ENCODE measurements around the gene PARP12. TPM values are rescaled to one million over a fixed set of nuclear protein-coding genes. Genes with fewer than 3 reads are reported as not detected.

PARP12 gene
- total and polyA plus RNA-seq, 8 donors, result 10.8 to 34.8 (median 22.3) TPM

DNA sequence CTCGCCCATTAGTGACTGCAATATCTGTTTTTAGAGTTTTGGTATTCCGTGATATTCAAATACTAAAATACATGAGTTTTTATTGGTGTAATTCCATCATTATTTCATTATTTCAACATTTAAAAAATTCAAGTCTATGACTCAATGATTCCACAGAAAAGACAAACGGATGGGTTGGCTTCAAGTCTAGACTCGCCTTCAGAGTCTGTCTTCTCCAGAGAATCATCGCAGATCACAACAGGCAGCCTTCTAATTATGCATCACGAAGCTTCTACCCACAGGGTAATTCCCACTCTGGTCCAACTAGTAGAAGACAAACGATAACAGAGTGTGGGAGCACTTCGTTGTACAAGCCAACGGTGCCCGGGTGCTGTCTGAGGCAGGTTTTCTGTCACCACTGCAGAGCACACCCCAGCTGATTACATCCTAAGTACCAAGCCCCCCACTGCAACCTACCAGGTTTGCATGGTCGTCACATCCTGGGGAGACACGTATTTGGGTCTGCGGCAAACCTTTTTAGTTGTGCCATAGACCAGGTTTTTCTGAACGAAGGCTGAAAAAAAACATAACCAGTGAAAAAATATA, 28.9 kb downstream of the PARP12 start:
- WGBS, 2 donors, result 96% methylated on average over 14 of the region's 14 CpGs
- Histone ChIP-seq H3K27me3 (no peaks in the 10 kb centered on the region), H3K4me3 (no peak overlapping the region), H3K9me3 (no peaks in the 10 kb centered on the region), H3K36me3 (peaks cover 0 to 18% (median 0%) of the 10 kb centered on the region in 3 donors), H3K27ac (no peak overlapping the region), H3K4me1 (no peaks in the 10 kb centered on the region)
- intact Hi-C loops (cut with DNase I), result no loop called here
- TF ChIP-seq CTCF (IDR thresholded peaks at IDR 0.05), result no peak
- FAIRE-seq (no peak), DNase-seq (no peak), ATAC-seq (no peak)

DNA sequence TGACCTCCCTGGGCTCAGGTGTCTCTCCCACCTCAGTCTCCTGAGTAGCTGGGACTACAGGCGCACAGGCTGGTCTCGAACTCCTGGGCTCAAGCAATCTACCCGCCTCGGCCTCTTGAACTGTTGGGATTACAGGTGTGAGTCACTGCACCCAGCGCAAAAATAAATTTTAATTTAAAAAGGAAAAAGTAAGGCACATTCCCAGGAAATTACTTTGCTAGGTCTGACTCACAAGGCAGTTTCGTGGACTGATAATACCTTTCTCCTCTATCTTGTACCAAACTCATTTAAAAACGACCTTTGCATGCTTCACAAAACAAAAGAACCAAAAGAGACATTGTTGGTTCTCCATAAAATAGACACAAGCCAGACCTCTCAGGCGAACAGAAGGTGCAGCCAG, 29.7 kb downstream of the PARP12 start:
- Histone ChIP-seq H3K27ac (no peak overlapping the region), H3K36me3 (peaks cover 0 to 17% (median 0%) of the 10 kb centered on the region in 3 donors), H3K4me3 (no peak overlapping the region), H3K9me3 (no peaks in the 10 kb centered on the region), H3K4me1 (no peaks in the 10 kb centered on the region), H3K27me3 (no peaks in the 10 kb centered on the region)
- FAIRE-seq, result no peak
- intact Hi-C loops (cut with DNase I), result no loop called here
- no peak for TF ChIP-seq CTCF (IDR thresholded peaks at IDR 0.05)
- 89 to 92% methylated on average over 8 of the region's 8 CpGs for WGBS, 2 donors
- ATAC-seq, result no peak
- DNase-seq, result no peak

GRCh38 chr7:140031364-140031763, 31.4 kb downstream of the PARP12 start:
- no peak for DNase-seq
- no peak overlapping the region for H3K27ac ChIP-seq

DNA sequence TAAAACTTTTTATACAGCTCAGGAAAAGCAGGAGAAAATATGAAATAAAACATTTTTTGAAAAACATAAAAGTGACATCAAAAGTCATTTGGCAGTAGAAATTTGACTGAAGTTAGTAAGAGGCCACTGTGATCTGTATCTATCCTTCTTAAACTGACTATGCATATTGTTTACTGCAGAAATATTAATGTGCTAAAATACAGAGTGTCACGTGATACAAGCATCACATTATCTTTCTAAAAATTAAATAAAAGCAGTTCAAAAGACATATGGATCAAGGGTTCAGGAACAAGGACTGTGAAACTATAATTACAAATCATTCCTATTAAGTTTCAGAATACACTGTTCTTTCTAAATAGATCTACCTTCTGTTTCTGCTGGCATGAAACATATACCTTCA, 33.7 kb downstream of the PARP12 start:
- Histone ChIP-seq H3K4me3 (no peak overlapping the region), H3K4me1 (no peaks in the 10 kb centered on the region), H3K36me3 (peaks cover 0 to 20% (median 0%) of the 10 kb centered on the region in 3 donors), H3K9me3 (no peaks in the 10 kb centered on the region), H3K27ac (no peak overlapping the region), H3K27me3 (no peaks in the 10 kb centered on the region)
- TF ChIP-seq CTCF (IDR thresholded peaks at IDR 0.05), result no peak
- intact Hi-C loops (cut with DNase I), result no loop called here
- ATAC-seq (no peak), FAIRE-seq (no peak), DNase-seq (no peak)
- WGBS, 2 donors, result 81 to 85% methylated on average over 1 of the region's 1 CpG

More at GRCh38 chr7:140031364-140031763, 31.4 kb downstream of the PARP12 start:
- ATAC-seq (no peak), FAIRE-seq (no peak)
- no peak overlapping the region for H3K4me3 ChIP-seq
- 96 to 100% methylated on average over 1 of the region's 1 CpG for WGBS, 2 donors
- no peaks in the 10 kb centered on the region for H3K27me3 ChIP-seq
- no peak for TF ChIP-seq CTCF (IDR thresholded peaks at IDR 0.05)
- no peaks in the 10 kb centered on the region for H3K4me1 ChIP-seq
- peaks cover 0 to 7% (median 0%) of the 10 kb centered on the region in 3 donors for H3K36me3 ChIP-seq
- H3K9me3 ChIP-seq, result no peaks in the 10 kb centered on the region
- intact Hi-C loops (cut with DNase I), result no loop called here

GRCh38 chr7:140028311-140028710, 34.4 kb downstream of the PARP12 start:
- Histone ChIP-seq H3K27ac (no peak overlapping the region), H3K4me1 (no peaks in the 10 kb centered on the region), H3K36me3 (peaks cover 0 to 26% (median 0%) of the 10 kb centered on the region in 3 donors), H3K27me3 (no peaks in the 10 kb centered on the region), H3K4me3 (no peak overlapping the region), H3K9me3 (no peaks in the 10 kb centered on the region)
- FAIRE-seq (no peak), ATAC-seq (no peak), DNase-seq (no peak)
- intact Hi-C loops (cut with DNase I), result no loop called here
- 95 to 97% methylated on average over 4 of the region's 4 CpGs for WGBS, 2 donors
- no peak for TF ChIP-seq CTCF (IDR thresholded peaks at IDR 0.05)

Data from pancreas (tissue), 10 donors.